Measurements from ENCODE around the gene C9orf43.

DNA sequence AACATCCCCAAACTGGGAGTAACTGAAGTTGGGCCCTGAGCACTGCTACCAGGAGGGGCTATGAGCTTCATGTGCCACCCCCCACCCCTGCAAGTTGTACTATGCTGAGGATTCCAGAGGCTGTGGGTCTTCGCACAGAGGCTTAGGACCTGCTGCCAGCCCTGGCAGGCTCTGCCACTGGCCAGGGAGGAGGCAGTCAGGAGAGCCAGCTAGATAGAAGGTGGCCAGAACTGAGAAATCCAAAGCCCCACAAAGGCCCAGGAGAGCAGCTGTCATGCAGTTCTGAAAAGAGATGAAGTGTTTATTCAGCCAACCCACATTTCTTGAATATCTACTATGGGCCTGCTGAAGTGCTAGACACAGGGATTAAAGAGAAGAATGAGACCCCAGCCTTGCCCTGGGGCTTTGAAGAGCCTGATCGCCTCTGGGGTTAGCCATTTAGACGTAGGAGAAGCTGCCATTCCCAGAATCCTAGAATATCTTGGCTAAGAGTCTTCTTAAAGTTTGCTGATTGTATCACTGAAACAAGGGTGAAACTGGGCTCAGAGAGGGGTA lies 10.8 kb upstream of the C9orf43 start:
- TF ChIP-seq, protein P1, sequence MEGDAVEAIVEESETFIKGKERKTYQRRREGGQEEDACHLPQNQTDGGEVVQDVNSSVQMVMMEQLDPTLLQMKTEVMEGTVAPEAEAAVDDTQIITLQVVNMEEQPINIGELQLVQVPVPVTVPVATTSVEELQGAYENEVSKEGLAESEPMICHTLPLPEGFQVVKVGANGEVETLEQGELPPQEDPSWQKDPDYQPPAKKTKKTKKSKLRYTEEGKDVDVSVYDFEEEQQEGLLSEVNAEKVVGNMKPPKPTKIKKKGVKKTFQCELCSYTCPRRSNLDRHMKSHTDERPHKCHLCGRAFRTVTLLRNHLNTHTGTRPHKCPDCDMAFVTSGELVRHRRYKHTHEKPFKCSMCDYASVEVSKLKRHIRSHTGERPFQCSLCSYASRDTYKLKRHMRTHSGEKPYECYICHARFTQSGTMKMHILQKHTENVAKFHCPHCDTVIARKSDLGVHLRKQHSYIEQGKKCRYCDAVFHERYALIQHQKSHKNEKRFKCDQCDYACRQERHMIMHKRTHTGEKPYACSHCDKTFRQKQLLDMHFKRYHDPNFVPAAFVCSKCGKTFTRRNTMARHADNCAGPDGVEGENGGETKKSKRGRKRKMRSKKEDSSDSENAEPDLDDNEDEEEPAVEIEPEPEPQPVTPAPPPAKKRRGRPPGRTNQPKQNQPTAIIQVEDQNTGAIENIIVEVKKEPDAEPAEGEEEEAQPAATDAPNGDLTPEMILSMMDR (conservative IDR thresholded peaks at IDR 0.05; ENCODE audit: low read length), result no peak
- TF ChIP-seq EZH2phosphoT487 (IDR thresholded peaks at IDR 0.05; ENCODE audit: borderline replicate concordance), result no peak
